SIG-M5 treated with dmso at 0.1 percent for 504 hours (cell line): Measurements from ENCODE around the gene TOM1.

Experiments
- DNase-seq: peaks from one replicate; lab custom pipeline; 2025; ENCODE audit not compliant: unreplicated experiment; lab: John Stamatoyannopoulos, UW

Gene TOM1

GRCh38 chr22:35322893-35323292 lies 23.2 kb downstream of the TOM1 start:
- no peak for DNase-seq

GRCh38 chr22:35323305-35323704 lies 23.6 kb downstream of the TOM1 start:
- no peak for DNase-seq

- no peak for DNase-seq
These were observed 24.4 kb downstream of the TOM1 start for GRCh38 chr22:35324067-35324466.

GRCh38 chr22:35324762-35325161 lies 25.1 kb downstream of the TOM1 start:
- no peak for DNase-seq

DNA sequence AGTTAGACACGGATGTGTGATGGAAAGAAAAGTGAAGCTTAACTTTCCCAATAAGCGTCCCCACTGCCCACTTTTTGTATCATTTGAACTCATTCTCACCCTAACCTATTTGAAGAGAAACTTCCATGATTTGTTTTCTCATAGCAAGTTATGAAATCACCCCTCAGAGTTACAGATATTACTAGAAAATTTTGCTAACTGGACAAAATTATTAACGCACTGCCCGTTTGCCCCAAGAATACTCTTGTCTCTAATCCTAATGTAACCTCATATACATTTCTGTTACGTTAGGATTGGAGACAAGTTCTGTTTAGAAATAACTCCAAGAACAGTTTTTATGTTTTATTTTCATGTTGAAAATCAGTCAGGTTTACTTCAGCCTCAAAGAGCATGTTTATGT lies 25.5 kb downstream of the TOM1 start:
- no peak for DNase-seq

DNA sequence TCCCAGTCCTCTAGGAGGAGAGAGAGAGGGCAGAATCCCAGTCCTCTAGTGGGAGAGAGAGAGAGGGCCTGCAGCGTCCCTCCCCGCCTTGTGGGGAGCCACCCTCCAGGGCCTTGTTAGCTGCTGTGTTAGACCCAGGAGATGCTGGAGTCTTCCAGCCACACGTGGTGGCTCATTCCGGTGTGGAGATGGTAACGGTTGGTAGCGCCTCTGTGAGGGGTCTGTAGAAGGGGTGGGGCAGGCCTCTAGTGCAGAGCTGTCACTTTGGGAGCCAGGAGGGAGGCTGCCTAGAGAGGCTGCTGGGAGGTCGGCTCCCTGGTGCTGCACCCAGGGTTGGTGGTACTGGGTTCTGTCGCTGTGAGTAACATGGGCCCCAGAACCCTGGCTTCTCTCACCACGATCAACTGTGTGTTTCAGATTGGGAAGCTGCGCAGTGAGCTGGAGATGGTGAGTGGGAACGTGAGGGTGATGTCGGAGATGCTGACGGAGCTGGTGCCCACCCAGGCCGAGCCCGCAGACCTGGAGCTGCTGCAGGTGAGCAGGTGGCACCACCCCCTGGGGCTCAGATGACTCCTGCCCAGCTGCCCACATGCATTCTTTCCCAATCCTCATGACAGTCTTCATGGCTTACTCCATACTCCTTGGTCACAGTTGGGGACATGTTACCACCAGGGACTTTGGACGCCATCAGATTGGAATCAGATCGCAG lies 27.3 kb downstream of the TOM1 start:
- no peak for DNase-seq

DNA sequence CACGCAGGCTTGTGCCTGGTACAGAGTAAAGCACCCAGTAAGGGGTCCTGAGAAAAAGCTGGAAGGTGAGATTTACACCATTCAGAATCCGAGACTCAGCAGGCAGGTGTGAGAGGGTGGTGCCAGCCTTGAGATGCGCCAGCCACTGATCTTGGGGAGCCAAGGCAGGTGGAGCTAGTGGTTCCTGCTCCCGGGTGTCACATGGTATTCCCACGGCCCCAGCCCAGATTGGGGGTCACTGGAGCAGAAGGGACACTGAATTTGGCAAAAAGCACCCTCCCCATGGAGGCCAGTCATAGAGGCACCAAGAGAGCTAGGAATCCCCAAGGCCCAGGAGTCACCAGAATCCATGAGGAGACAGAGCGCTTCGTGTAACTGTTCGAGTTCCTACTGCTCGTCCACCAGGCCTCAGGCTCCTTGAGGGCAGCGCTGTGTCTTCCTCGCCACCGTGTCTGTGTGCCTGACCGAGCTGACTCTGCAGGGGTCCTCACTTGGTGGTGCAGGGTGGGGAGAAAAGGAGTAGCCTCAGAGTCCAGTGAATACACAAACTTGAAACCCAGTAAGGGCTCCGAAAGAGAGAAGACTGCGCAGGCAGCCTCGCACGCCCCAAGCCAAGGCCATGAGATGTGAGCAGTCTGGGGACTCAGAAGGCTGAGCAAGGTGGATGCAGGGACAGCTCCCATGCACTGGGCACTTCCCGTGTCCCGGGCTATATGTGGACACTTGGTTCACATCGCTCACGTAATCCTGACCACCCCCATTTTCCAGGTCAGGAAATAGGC lies 28.2 kb downstream of the TOM1 start:
- DNase-seq: no peak

- peak; percentile 29 for DNase-seq
These were observed 28.8 kb downstream of the TOM1 start for GRCh38 chr22:35328472-35328885.

GRCh38 chr22:35329114-35329847 lies 29.6 kb downstream of the TOM1 start:
- no peak for DNase-seq

DNA sequence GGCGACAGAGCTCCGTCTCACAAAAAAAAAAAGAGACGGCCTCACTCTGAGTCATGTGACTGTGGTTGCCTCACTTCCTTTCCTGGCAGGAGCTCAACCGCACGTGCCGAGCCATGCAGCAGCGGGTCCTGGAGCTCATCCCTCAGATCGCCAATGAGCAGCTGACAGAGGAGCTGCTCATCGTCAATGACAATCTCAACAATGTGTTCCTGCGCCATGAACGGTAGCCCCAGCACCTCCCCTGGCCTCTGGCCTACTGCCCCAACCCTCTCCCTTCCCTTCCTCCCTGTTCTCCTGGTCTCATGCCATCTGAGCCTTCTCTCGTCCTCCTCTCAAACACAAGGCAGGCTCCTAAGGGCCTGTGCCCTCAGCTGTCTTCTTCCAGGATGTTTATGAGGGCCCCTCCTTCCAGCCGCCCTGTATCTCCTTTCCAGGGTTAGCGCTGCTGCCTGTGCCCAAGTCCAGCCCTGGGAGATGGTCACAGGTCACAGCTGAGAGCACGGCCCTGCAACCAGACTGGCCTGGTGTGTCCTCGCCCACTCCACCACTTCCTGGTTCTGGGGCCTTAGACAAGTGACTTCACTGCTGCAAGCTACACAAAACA lies 30.7 kb downstream of the TOM1 start:
- DNase-seq: peak; percentile 88

DNA sequence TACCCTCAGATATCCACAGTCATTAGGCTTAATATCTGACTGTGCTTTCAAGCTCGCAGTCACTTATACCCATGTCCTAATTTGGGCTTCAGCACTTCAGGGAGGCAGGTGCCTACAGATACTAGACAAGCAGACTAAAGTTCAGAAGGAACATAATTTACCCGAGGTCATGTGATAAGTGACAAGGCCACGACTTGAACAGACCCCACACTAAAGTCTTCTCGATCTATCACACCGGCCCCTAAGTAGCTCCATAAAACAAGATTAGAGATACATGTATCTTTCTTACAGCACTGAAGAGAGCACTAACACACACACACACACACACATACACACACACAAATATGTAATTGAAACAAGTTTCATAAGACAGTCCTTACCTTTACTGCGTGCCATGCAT lies 32.6 kb downstream of the TOM1 start:
- DNase-seq: no peak

DNA sequence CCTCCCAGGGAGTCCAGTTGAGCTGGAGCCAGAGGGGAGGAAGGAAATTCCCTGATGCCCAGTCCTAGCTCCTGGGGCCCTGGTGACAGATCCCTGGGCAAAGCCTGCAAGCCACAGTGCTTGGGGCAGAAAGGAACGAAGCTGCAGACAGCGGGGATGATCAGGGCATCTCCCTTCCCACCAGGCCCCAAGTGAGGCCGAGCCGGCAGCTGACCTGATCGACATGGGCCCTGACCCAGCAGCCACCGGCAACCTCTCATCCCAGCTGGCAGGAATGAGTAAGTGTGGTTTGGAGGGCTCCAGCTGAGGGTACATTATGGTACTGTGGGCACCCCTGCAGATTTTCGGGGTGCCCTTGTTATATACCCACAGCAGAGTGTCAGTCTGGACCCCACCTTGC lies 33.5 kb downstream of the TOM1 start:
- DNase-seq: no peak

- peak; percentile 32 for DNase-seq
These were observed 34.3 kb downstream of the TOM1 start for GRCh38 chr22:35334004-35334403.

GRCh38 chr22:35335468-35335867 lies 35.8 kb downstream of the TOM1 start:
- DNase-seq: no peak

DNA sequence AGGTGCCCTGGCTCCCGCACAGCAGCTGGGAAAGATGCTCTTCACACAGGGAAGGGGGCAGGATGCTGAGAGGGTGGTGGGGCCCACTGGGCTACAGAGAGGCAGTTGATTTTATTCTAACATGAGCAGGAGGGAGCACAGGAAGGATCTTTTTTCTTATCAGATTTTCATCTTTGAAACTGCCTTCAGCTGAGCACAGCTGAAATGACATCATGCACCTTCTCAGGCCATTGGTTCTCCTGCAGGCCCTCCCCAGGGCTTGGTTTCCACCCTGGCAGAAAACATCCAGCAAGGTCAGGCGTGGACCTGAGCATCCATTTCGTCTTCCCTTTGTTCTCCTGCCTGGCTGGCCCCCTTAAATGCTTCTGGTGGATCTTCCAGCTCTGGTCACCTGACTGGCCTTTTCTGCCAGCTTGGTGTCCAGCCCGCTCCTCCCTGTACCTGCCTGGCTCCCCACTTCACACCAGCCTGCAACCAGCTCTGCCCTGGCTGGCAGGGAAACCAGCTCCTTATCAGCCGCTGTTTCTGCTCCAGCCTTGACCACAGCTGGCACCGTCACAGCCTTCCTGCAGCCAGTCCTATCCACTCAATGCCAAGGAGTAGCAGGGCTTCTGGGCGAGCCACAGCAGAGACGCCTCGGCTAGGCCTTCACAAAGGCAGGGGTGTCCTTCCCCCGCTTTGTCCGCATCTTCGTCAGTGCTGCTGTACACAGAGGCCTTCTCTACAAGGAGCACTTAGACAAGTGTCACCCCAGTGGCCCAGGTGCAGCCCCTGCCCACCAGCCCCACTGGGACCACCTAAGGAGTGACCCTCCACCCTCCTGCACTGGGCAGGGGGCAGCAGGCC lies 36.5 kb downstream of the TOM1 start:
- DNase-seq: no peak

GRCh38 chr22:35337932-35338331 lies 38.2 kb downstream of the TOM1 start:
- no peak for DNase-seq

DNA sequence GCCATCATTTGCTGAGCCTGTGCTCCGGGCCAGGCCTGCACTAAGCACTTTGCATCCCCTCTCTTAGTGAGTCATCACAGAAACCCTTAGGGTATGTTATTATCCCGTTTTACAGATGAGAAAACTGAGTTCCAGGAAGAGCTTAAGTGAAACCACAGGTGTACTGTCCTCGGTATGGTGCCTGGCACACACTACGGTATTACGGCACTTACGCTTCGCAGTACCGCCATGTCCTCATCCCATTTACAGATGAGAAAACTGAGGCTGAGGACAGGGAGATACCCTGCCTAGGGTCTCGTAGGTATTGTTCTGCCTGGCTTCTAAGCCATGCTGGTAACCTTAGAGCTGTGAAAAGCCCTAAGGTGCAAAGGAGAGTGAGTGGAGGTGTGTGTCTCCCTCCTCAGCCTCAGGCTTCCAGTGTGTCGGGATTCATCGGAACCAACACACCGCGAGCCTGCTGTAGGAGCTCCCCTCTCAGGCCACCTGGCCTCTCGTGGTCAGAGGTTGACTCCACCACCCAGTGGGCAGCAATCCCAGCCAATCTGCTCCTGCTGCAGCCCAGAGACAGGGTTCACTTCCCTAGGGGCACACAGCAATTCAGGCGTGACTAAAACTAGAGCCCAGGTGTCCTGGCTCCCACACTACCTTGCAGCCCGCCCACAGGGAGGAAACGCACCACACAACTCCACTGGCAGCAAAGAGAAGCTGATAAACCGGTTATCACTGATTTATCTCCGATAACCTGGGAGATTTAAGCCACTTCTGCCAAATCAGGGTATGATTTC lies 41.6 kb downstream of the TOM1 start:
- DNase-seq: no peak

- no peak for DNase-seq
These were observed 42.7 kb downstream of the TOM1 start for GRCh38 chr22:35342390-35342789.

DNA sequence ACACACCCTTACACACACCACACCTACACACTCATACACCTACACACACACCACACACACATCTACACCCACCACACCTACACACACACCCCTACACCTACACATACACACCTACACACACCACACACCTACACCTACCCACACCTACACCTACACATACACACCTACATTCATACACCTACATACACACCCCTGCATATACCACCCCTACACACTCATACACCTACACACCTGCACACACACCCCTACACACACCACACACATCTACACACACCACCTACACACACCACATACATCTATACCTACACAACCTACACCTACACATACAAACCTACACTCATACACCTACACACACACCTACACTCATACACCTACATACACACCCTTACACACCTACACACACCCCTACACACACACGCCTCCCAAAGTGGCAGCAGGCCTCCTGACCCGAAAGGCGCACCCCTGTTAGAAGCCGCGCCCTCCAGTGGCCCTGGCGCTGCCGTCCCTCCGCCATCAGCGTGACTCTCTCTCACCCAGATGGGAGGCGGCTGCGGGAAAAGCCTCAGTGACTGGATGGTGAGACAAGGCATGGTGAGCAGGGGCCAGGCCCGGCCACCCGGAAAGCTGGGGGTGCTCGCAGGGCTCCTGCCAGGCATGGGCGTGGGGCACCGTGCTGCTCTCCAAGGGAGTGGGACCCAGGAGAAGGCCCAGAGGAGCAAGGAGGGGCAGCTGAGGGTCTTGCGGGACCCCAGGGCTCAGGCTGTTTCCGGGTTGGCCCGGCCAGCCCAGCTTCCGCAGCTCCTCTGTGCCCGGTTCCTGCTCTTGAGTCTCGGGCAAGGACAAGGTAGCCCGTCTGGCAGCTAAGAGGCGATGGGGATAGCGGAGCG lies 44.2 kb downstream of the TOM1 start:
- no peak for DNase-seq
